ENCODE results near the gene GTF2IRD1.

DNA sequence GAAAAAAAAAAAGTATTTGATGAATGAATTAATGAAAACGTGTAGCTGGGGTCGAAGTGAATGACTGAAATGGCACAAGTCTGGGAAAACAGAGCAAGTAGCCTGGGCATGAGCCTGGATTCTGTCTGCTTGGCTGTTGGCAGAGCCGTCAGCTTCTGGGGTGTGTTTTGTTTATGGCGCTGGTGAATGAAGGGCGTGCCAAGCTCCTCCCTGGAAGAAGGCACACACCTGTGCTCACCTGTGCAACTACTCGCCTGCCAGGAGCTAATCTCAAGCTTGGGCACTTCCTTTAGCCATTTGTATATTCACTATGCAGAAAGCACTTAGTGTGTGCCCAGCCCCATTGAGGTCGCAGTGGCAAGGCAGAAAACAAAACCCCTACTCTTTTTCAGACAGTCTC is 74.1 kb downstream of the GTF2IRD1 start:
- no peak for TF ChIP-seq KDM6A (CRISPR knock-in tag; IDR thresholded peaks at IDR 0.05; ENCODE audit: low read depth)
- no peak for TF ChIP-seq RAD21 (CRISPR knock-in tag; IDR thresholded peaks at IDR 0.05)
- TF ChIP-seq, protein P1, sequence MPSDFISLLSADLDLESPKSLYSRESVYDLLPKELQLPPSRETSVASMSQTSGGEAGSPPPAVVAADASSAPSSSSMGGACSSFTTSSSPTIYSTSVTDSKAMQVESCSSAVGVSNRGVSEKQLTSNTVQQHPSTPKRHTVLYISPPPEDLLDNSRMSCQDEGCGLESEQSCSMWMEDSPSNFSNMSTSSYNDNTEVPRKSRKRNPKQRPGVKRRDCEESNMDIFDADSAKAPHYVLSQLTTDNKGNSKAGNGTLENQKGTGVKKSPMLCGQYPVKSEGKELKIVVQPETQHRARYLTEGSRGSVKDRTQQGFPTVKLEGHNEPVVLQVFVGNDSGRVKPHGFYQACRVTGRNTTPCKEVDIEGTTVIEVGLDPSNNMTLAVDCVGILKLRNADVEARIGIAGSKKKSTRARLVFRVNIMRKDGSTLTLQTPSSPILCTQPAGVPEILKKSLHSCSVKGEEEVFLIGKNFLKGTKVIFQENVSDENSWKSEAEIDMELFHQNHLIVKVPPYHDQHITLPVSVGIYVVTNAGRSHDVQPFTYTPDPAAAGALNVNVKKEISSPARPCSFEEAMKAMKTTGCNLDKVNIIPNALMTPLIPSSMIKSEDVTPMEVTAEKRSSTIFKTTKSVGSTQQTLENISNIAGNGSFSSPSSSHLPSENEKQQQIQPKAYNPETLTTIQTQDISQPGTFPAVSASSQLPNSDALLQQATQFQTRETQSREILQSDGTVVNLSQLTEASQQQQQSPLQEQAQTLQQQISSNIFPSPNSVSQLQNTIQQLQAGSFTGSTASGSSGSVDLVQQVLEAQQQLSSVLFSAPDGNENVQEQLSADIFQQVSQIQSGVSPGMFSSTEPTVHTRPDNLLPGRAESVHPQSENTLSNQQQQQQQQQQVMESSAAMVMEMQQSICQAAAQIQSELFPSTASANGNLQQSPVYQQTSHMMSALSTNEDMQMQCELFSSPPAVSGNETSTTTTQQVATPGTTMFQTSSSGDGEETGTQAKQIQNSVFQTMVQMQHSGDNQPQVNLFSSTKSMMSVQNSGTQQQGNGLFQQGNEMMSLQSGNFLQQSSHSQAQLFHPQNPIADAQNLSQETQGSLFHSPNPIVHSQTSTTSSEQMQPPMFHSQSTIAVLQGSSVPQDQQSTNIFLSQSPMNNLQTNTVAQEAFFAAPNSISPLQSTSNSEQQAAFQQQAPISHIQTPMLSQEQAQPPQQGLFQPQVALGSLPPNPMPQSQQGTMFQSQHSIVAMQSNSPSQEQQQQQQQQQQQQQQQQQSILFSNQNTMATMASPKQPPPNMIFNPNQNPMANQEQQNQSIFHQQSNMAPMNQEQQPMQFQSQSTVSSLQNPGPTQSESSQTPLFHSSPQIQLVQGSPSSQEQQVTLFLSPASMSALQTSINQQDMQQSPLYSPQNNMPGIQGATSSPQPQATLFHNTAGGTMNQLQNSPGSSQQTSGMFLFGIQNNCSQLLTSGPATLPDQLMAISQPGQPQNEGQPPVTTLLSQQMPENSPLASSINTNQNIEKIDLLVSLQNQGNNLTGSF (CRISPR knock-in tag; IDR thresholded peaks at IDR 0.05) = no peak
- TF ChIP-seq, protein P2, sequence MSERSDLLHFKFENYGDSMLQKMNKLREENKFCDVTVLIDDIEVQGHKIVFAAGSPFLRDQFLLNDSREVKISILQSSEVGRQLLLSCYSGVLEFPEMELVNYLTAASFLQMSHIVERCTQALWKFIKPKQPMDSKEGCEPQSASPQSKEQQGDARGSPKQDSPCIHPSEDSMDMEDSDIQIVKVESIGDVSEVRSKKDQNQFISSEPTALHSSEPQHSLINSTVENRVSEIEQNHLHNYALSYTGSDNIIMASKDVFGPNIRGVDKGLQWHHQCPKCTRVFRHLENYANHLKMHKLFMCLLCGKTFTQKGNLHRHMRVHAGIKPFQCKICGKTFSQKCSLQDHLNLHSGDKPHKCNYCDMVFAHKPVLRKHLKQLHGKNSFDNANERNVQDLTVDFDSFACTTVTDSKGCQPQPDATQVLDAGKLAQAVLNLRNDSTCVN (CRISPR knock-in tag; IDR thresholded peaks at IDR 0.05; ENCODE audit: borderline replicate concordance) = no peak
